OCI-LY1 (cell line): ENCODE results near the gene APOBEC4.

Source experiments
- CTCF ChIP-seq: fragments of 200-600 bp; sonication (generic), shearing (Covaris generic); IDR thresholded peaks from 2 replicates; pipeline ENCODE4 v1.5.1; 2017; ENCODE audit warnings: mild to moderate bottlenecking, antibody characterized with exemption, low read length, moderate library complexity, mixed read lengths
- EZH2 ChIP-seq: fragments of 200-600 bp; sonication (generic), shearing (Covaris generic); IDR thresholded peaks from 2 replicates; pipeline ENCODE4 v1.8.0; 2017; ENCODE audit warnings: borderline replicate concordance, mixed run types, mild to moderate bottlenecking, antibody characterized with exemption, low read length, moderate library complexity, mixed read lengths

DNA sequence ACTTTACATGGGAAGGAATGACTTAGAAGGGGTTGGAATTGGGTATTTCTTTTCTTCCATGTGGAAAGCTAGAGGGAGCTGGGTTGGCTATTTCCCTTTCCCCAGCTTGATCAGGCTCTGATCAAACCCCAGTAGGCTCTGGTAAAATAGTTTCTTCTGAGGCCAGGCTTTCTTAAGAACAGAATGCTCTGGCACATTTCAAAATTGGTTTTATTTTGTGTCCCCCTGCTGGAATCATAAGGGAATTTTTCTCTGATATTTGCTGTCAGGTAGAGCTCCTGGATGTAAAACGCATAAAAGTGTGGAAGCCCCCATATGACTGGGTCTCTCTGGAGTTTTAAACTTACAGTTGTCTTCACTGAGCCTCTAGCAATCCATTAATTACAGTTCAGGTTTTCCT is 17.1 kb upstream of the APOBEC4 start:
- TF ChIP-seq CTCF (no peak), EZH2 (no peak)
